Thyroid gland (tissue), 4 donors: ENCODE data around the gene FGD5.

Experiments
- CTCF ChIP-seq, 6 experiments: fragments of 200-600 bp in 3 of 6; fragments of 450-650 bp in 3 of 6; sonication (generic) in 3 of 6; IDR thresholded peaks; one replicate each; pipeline ENCODE4 v1.5.1; 2016 to 2019; ENCODE audit warnings: antibody characterized with exemption in 6 of 6, mild to moderate bottlenecking in 2 of 6, inconsistent platforms in 1 of 6, moderate library complexity in 1 of 6
- POLR2A ChIP-seq, 2 donors: fragments of 450-650 bp; IDR thresholded peaks; one replicate each; pipeline ENCODE4 v1.6.1; 2017; ENCODE audit warnings: antibody characterized with exemption in 2 of 2, mild to moderate bottlenecking in 2 of 2, moderate library complexity in 1 of 2

- TF ChIP-seq CTCF (IDR thresholded peaks at IDR 0.05) = no peak
- TF ChIP-seq POLR2A (IDR thresholded peaks at IDR 0.05) = no peak
These were observed 13.7 kb upstream of the FGD5 start for GRCh38 chr3:14804835-14805780.
